NCI-H2171 treated with DMSO at 0.1 percent for 48 hours (cell line): ENCODE data around the gene OR52K1.
"Not testable (repeated sequence)": the region's sequence is repeated elsewhere in the genome, so short reads cannot be mapped to it uniquely, and the experiment has no call there.

ENCODE experiments used
- DNase-seq: peaks from one replicate; lab custom pipeline; 2025; lab: John Stamatoyannopoulos, UW

OR52K1 gene

GRCh38 chr11:4491878-4492606 is 9.6 kb downstream of the OR52K1 start:
- DNase-seq: no peak

GRCh38 chr11:4493480-4493818 is 11.0 kb downstream of the OR52K1 start:
- no peak for DNase-seq

DNA sequence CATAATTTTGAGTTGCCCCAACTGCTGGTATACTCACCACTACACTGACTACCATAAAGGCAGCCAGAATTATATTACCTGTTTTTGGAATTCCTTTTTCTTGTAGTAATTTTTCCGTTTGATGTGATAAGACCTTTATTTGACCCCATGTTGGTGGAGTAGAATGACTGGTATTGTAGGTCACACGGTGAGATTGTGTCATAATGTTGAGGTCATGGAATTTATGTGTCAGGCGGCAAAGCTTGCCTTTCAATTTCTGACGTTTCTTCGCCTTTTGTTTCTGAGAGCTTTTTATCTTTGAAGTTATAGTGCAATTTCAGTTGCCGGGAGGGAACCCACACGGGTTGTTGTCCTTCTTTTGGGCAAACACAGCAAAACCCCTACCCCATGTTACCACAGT is 13.0 kb downstream of the OR52K1 start:
- DNase-seq: no peak

DNA sequence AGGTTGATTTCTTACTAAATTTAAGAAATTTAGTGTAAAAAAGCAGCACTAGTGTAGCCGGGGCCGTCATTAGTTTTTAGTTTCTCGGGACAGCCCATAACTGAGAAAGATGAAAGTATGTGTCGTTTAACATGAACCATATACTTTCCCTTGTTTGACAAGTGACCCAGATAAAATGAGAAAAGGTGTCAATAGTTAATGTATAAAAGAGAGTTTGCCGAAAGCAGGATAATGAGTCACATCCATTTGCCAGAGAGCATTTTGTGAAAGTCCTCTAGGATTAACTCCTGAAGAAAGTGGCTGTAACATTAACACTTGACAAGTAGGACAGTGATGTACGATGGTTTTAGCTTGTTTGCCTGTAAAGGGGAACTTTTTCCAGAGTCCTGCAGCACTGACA is 13.5 kb downstream of the OR52K1 start:
- no peak for DNase-seq

DNA sequence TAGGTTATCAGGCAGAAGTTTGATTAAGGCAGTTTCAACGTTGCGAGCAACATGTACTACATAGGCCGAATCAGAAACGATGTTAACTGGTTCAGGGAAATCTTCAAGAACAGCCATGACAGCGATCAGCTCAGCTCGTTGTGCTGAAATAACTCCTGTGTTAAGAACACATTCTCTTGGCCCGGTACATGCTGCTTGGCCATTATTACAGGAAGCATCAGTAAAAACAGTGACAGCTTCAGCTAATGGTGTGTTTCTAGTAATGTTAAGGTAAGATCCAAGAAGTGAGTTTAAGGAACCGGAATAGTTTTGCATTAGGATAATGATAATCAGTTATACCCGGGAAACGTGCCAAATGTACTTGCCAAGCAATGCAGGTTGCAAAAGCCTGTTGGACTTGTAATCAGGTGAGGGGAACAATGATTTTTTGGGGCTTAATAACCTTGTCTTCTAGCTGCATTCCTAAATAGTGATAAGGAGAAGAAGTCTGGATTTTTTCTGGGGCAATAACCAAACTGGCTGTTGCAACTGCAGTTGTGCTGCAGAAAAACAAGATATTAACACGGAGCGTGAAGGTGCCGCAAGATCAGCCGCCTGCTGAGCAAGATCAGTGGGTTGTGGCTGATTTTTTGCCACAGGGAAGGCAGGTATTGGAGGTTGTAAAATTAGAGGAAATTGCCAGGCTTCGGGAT is 14.3 kb downstream of the OR52K1 start:
- no peak for DNase-seq

DNA sequence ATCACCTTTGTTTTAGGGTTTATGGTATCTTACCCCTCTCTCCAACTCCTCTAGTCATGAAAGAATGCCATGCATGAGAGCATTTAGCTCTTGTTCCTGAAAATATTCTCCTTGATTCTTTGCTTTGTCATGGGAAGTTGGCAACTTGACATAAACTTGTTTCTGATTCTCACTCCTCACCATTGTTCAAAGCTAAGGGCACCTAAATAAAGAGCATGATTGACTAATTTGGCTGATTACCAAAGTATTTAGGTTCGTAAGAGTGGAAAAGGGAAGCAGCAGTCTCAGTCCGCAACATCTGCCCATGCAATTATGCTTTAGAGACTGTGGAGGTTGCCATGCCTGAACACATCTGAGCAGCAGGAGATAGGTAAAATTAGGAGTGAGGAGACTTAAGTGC is 26.4 kb downstream of the OR52K1 start:
- peak; percentile 30 for DNase-seq

- no peak for DNase-seq
Observed at GRCh38 chr11:4511282-4512245, 29.1 kb downstream of the OR52K1 start.

DNA sequence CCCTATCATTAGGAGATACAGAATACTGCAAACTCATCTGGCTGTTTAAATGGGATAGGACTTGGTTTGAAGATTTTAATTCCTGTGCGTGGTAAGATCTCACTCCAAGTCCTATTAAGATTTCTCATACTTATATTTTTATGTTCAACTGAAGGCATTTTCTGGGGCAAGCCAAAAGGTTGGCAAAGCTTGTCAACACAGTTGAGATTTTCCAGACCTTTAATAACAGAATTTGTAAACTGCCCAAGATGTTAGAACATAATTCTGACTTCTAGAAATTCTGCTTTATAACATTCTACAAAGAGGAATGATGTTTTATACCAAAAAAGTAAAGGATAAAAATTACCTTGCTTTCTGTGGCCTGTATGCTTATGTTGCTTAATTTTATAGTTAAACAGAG is 31.8 kb downstream of the OR52K1 start:
- no peak for DNase-seq

DNA sequence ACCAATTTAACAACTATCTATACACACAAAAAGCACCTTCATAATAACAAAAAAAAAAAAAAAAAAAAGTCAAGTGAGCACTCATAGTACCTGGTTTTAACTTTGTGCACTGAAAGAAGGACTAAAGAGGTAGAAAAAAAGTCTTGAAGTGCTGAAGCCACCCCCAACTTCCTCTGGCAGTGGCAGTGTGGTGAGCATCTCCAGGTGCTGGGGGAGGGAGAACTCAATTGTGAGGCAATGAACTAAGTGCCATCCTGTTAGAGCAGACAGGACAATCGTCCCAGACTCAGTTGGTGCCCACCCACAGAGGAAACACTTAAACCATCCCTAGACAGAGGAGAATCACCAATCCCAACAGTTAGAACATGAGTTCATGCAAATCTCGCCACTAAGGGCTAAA is 39.9 kb downstream of the OR52K1 start:
- DNase-seq: no peak

DNA sequence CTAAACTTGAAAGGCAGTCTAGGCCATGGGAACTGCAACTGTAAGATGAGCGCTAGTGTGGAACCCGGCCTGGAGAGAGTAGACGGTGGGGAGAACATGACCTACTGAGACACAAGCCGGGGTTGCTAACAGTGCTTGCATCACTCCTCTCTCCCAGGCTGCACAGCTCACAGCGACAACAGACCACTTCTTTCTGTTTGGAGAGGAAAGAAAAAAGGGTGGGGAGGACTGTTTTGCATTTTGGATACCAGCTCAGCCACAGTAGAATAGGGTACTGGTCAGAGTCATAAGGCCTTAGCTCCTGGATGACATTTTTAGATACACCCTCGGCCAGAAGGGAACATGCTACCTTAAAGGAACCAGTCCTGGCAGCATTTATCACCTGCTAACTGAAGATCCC is 40.3 kb downstream of the OR52K1 start:
- no peak for DNase-seq

DNA sequence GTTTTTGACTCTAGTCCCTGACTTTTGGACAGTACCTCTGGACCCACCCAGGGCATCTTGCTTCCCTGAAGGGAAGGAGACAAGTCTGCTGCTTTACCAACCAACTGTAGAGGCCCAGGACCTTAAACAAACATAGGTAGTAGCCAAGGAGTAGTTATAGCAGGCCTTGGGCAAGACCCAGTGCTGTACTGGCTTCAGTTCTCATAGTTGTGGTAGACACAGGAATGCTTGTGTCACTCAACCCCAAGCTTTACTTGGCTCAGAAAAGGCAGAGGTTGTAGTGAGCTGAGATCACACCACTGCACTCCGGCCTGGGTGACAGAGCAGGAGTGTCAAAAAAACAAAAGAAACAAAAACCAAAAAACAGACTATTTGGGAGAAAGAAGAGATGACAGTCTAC is 41.2 kb downstream of the OR52K1 start:
- no peak for DNase-seq

- DNase-seq: no peak
Observed at GRCh38 chr11:4527926-4528325, 45.5 kb downstream of the OR52K1 start.

DNA sequence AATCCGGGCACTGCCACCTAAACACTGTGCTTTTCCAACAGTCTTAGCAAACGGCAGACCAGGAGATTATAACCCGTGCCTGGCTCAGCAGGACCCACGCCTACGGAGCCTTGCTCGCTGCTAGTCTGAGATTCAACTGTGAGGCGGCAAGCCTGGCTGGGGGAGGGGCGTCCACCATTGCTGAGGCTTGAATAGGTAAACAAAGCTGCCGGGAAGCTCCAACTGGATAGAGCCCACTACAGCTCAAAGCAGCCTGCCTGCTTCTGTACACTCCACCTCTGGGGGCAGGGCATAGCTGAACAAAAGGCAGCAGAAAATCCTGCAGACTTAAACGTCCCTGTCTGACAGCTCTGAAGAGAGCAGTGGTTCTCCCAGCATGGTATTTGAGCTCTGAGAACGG is 49.2 kb downstream of the OR52K1 start:
- DNase-seq: not testable (repeated sequence)

- DNase-seq: peak; percentile 1
Observed at GRCh38 chr11:4539603-4540219, 57.3 kb downstream of the OR52K1 start.

GRCh38 chr11:4541071-4541470 is 58.6 kb downstream of the OR52K1 start:
- no peak for DNase-seq
